K562 (cell line): ENCODE measurements around the gene NTRK1. TPM values are rescaled to one million over a fixed set of nuclear protein-coding genes. Genes with fewer than 3 reads are reported as not detected.

Source experiments
- ATAC-seq: fragments of 200-7000 bp; cut with Tn5 transposase; 3 replicates; pipeline ENCODE4 v1.9.1; 2020; ENCODE audit warnings: moderate library complexity
- BruUV-seq: library from RNA; stranded (reverse); fragments of 400-500 nt; replicated peaks from 2 replicates; lab custom pipeline; 2021; lab: Mats Ljungman, UMichigan
- CTCF ChIA-PET: fragments of 300-600 bp; formaldehyde crosslinking; extraction: SDS; loops from one replicate; lab custom pipeline; 2021; ENCODE audit warnings: low intra/inter-chr PET ratio; lab: Yijun Ruan, JAX
- POLR2A ChIA-PET: fragments of 300-600, 350-650 bp; sonication (Branson Sonifier 250); formaldehyde crosslinking; extraction: SDS; loops from one replicate; lab custom pipeline; 2021; ENCODE audit warnings: antibody characterized with exemption, inconsistent platforms; lab: Yijun Ruan, JAX
- DNase-seq, 4 experiments: peaks; one replicate each; pipeline versions ENCODE4 v3.0.0 to v3.0.0-alpha.2; 2011 to 2018; ENCODE audit warnings: low spot score in 3 of 4, mixed read lengths in 3 of 4; ENCODE audit errors: extremely low read depth in 1 of 4
- FAIRE-seq: peaks from 2 replicates; lab custom pipeline; 2011; peaks lifted over from hg19 to GRCh38; lab: Jason Lieb, UNC
- H2AFZ ChIP-seq: 2 replicates; pipeline ENCODE4 v1.6.0; 2011; ENCODE audit warnings: low read depth, low read length, control low read depth, inconsistent platforms
- H3K27ac ChIP-seq: fragments of 200-600 bp; 3 replicates; pipeline ENCODE4 v1.8.0; 2011; ENCODE audit warnings: low read depth, mild to moderate bottlenecking, control low read depth, inconsistent platforms, low read length, moderate library complexity, mixed read lengths; ENCODE audit errors: extremely low read depth
- H3K27me3 ChIP-seq, 2 experiments: fragments of 300-600 bp in 1 of 2; 2 replicates in 1 of 2; 3 replicates in 1 of 2; pipeline versions ENCODE4 v1.6.0 to v1.8.0; 2011; ENCODE audit warnings: inconsistent platforms in 2 of 2, low read length in 2 of 2, mild to moderate bottlenecking in 1 of 2, mixed read lengths in 1 of 2, moderate library complexity in 1 of 2; ENCODE audit not compliant: control insufficient read depth in 2 of 2, insufficient read depth in 2 of 2
- H3K36me3 ChIP-seq: fragments of 300-600 bp; 3 replicates; pipeline ENCODE4 v1.8.0; 2011; ENCODE audit warnings: mild to moderate bottlenecking, low read length, inconsistent platforms; ENCODE audit not compliant: control insufficient read depth, insufficient read depth
- H3K4me1 ChIP-seq, 2 experiments: fragments of 200-600 bp in 1 of 2; replicated peaks in 1 of 2; 2 replicates in 1 of 2; 3 replicates in 1 of 2; pipeline versions ENCODE4 v1.5.1 to v1.8.0; 2011; ENCODE audit warnings: inconsistent platforms in 2 of 2, low read length in 2 of 2, mild to moderate bottlenecking in 1 of 2, mixed read lengths in 1 of 2, moderate library complexity in 1 of 2; ENCODE audit not compliant: control insufficient read depth in 2 of 2, insufficient read depth in 2 of 2
- H3K4me2 ChIP-seq: 2 replicates; pipeline ENCODE4 v1.6.1; 2011; ENCODE audit warnings: low read length, control low read depth, inconsistent platforms, mixed read lengths; ENCODE audit not compliant: insufficient read depth
- H3K4me3 ChIP-seq: fragments of 200-600 bp; sonication (generic), shearing (Covaris generic); 2 replicates; pipeline ENCODE4 v1.5.1; 2016; ENCODE audit warnings: control low read depth, inconsistent platforms
- H3K79me2 ChIP-seq: fragments of 200-600 bp; 3 replicates; pipeline ENCODE4 v1.8.0; 2011; ENCODE audit warnings: low read length, inconsistent platforms; ENCODE audit not compliant: control insufficient read depth, insufficient read depth
- H3K9ac ChIP-seq, 2 experiments: 2 replicates each; pipeline versions ENCODE4 v1.6.0 to v1.6.1; 2011; ENCODE audit warnings: low read depth in 2 of 2, low read length in 2 of 2, control low read depth in 1 of 2, inconsistent platforms in 1 of 2, mild to moderate bottlenecking in 1 of 2, mixed read lengths in 1 of 2; ENCODE audit not compliant: insufficient read depth in 1 of 2
- H3K9me1 ChIP-seq: one replicate; pipeline ENCODE4 v1.6.0; 2011; ENCODE audit warnings: inconsistent platforms, mild to moderate bottlenecking, low read length, moderate library complexity; ENCODE audit not compliant: control insufficient read depth, insufficient read depth
- H3K9me3 ChIP-seq: replicated peaks from 2 replicates; pipeline ENCODE4 v1.5.1; 2011; ENCODE audit warnings: low read depth, low read length, inconsistent platforms; ENCODE audit not compliant: control insufficient read depth, insufficient read depth
- H4K20me1 ChIP-seq: replicated peaks from 2 replicates; pipeline ENCODE4 v1.6.1; 2011; ENCODE audit warnings: low read length, inconsistent platforms, mixed read lengths; ENCODE audit not compliant: control insufficient read depth, insufficient read depth
- ASH1L ChIP-seq: fragments of 450-650 bp; IDR thresholded peaks from 2 replicates; pipeline ENCODE4 v1.6.1; 2018; ENCODE audit warnings: borderline replicate concordance, mild to moderate bottlenecking, low read depth; ENCODE audit not compliant: partially characterized antibody
- CEBPB ChIP-seq: fragments of 450-650 bp; IDR thresholded peaks from 2 replicates; pipeline ENCODE4 v1.6.1; 2016; ENCODE audit warnings: missing genetic modification characterization, missing compliant biosample characterization
- CHD4 ChIP-seq: fragments of 200-600 bp; sonication (generic); IDR thresholded peaks from 3 replicates; pipeline ENCODE4 v1.6.1; 2012; ENCODE audit warnings: low read depth, mild to moderate bottlenecking, mixed read lengths, low read length, inconsistent platforms; ENCODE audit not compliant: insufficient read depth, insufficient replicate concordance, poor library complexity, severe bottlenecking
- NCOA4 ChIP-seq: fragments of 450-650 bp; IDR thresholded peaks from 2 replicates; pipeline ENCODE4 v1.6.1; 2018; ENCODE audit warnings: mild to moderate bottlenecking; ENCODE audit not compliant: partially characterized antibody
- NR3C1 ChIP-seq: sonication (generic); formaldehyde crosslinking; IDR thresholded peaks from 2 replicates; pipeline ENCODE4 v1.8.1; 2022; ENCODE audit warnings: missing genetic modification reagents
- NUFIP1 ChIP-seq: fragments of 450-650 bp; IDR thresholded peaks from 2 replicates; pipeline ENCODE4 v1.6.1; 2018; ENCODE audit not compliant: partially characterized antibody
- POLR2B ChIP-seq: fragments of 450-650 bp; IDR thresholded peaks from 2 replicates; pipeline ENCODE4 v1.6.1; 2018; ENCODE audit warnings: low read depth; ENCODE audit not compliant: partially characterized antibody
- U2AF2 ChIP-seq: fragments of 200-400 bp; formaldehyde crosslinking; optimal IDR thresholded peaks from 2 replicates; pipeline ENCODE3; 2017; ENCODE audit warnings: low read depth, mild to moderate bottlenecking, low read length
- ZNF311 ChIP-seq: fragments of 250-450 bp; sonication (Bioruptor Pico); IDR thresholded peaks from 2 replicates; pipeline ENCODE4 v1.4.0; 2020; ENCODE audit warnings: mild to moderate bottlenecking, moderate library complexity
- WGBS: fragments of 100-300 bp; shearing (Covaris generic); methylation state at CpG from one replicate; pipeline ENCODE4 v1.1.6; 2016; ENCODE audit warnings: low coverage, mixed read lengths; ENCODE audit not compliant: insufficient coverage; ENCODE audit errors: missing lambda C conversion rate; 5-methylcytosine and 5-hydroxymethylcytosine counted together
- in situ Hi-C: fragments of 300-500 bp; cut with MboI; formaldehyde crosslinking; loops from 4 replicates; pipeline ENCODE4 v1.15.0; 2018; ENCODE audit warnings: inconsistent platforms, mixed read lengths
- intact Hi-C: fragments of 100-400 bp; cut with micrococcal nuclease; formaldehyde crosslinking; loops from 2 replicates; pipeline ENCODE4 v1.14.2; 2022
- polyA plus RNA-seq, 8 experiments: library from polyadenylated mRNA; depleted of rRNA in 4 of 8; stranded (reverse) in 5 of 8; unstranded in 3 of 8; fragments of >200 nt; fragmentation: Nextera tagmentation in 2 of 8; fragmentation: Illumina TruSeq in 1 of 8; extraction: Ambion mirVana in 2 of 8; extraction: Trizol in 1 of 8; gene quantifications; 2 replicates each; pipeline versions ENCODE4 v1.2.1 to v1.2.3, GENCODE V29; 2011 to 2014; ENCODE audit warnings: inconsistent platforms in 1 of 8, missing spikeins in 1 of 8
- total RNA-seq, 7 experiments: library from RNA; depleted of rRNA in 6 of 7; stranded (reverse); fragments of >200 nt in 6 of 7; fragmentation: Illumina TruSeq in 2 of 7; extraction: Trizol in 2 of 7; gene quantifications; 2 replicates each; pipeline versions ENCODE4 v1.2.1 to v1.2.3, GENCODE V29; 2011 to 2021; ENCODE audit warnings: low replicate concordance in 1 of 7
- TF ChIP-seq, protein P1 (sequence below): fragments of 250-450 bp; sonication (Bioruptor Pico); IDR thresholded peaks from 2 replicates; pipeline ENCODE4 v1.4.0; 2020
- TF ChIP-seq, protein P2 (sequence below): fragments of 450-650 bp; IDR thresholded peaks from 2 replicates; pipeline ENCODE4 v1.6.1; 2016; ENCODE audit warnings: mild to moderate bottlenecking
- TF ChIP-seq, protein P3 (sequence below): fragments of 250-450 bp; sonication (Bioruptor Pico); IDR thresholded peaks from 2 replicates; pipeline ENCODE4 v1.5.1; 2021; ENCODE audit warnings: mild to moderate bottlenecking
- TF ChIP-seq, protein P4 (sequence below): sonication (generic); formaldehyde crosslinking; IDR thresholded peaks from 2 replicates; pipeline ENCODE4 v1.8.0; 2022; ENCODE audit warnings: mild to moderate bottlenecking, low read depth, missing genetic modification reagents
- TF ChIP-seq, protein P5 (sequence below): fragments of 450-650 bp; formaldehyde crosslinking; IDR thresholded peaks from 2 replicates; pipeline ENCODE4 v1.4.0; 2020; ENCODE audit warnings: mild to moderate bottlenecking, moderate library complexity

Gene NTRK1
- total and polyA plus RNA-seq, 9 of the 15 experiments (the other 6 are each of a cell fraction or from before 2014, with no cell fraction given) = 0.46 to 30.0 (median 7.9) TPM

DNA sequence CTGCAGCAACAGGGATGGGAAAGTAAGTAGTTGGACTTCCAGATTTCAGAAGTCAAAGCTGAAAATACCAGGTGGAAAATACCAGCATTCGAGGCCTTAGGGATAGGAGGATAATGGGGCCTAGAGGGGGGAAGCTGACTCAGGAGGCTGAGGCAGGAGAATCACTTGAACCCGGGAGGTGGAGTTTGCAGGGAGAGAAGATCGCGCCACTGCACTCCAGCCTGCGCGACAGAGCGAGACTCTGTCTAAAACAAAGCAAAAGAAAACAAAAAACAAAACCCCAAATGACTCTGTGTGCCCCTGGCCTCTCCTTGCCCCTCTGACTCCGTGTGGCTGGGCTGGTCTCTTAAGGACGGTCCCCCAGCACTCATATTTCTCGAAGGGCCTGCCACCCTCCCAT is 47.4 kb upstream of the NTRK1 start:
- ChIA-PET POLR2A (interaction anchor here (0.6 to 1.3 kb wide), 5 partner anchors 12 to 116 kb away, joined by 3 to 5 read pairs (median 3); no protein-coding TSS in a partner anchor), CTCF (no interaction called here)
- H3K4me2 ChIP-seq = peak overlapping the region; percentile 83
- 10% methylated on average over 10 of the region's 10 CpGs for WGBS
- DNase-seq (no peak), ATAC-seq (no peak; the same call in 2 of the 3 replicates), FAIRE-seq (peak; percentile 52)
- peaks cover 22% of the 10 kb centered on the region for H3K79me2 ChIP-seq
- peak overlapping the region; percentile 94 for H2AFZ ChIP-seq
- H3K9me1 ChIP-seq = no peaks in the 10 kb centered on the region
- in situ Hi-C loops (no loop called here), intact Hi-C loops (no loop called here)
- H3K27me3 ChIP-seq = no peaks in the 10 kb centered on the region
- peak overlapping the region; percentile 50 for H3K4me3 ChIP-seq
- H3K9me3 ChIP-seq = no peaks in the 10 kb centered on the region
- H3K9ac ChIP-seq = peak overlapping the region; percentile 83 to 96
- H4K20me1 ChIP-seq = no peaks in the 10 kb centered on the region
- H3K27ac ChIP-seq = peak overlapping the region; percentile 86
- H3K36me3 ChIP-seq = peaks cover 16% of the 10 kb centered on the region; the same call in 2 of the 3 replicates
- peaks cover 57 to 65% of the 10 kb centered on the region in 2 experiments for H3K4me1 ChIP-seq
- BruUV-seq = no TSS peak
- TF ChIP-seq POLR2B (no peak), NUFIP1 (no peak), CEBPB (tag) (peak; percentile 80), NR3C1 (CRISPR knock-in tag) (no peak), NCOA4 (no peak), CHD4 (peak; percentile 19), ASH1L (no peak), ZNF311 (CRISPR knock-in tag) (no peak), U2AF2 (no peak)
- TF ChIP-seq, protein P1, sequence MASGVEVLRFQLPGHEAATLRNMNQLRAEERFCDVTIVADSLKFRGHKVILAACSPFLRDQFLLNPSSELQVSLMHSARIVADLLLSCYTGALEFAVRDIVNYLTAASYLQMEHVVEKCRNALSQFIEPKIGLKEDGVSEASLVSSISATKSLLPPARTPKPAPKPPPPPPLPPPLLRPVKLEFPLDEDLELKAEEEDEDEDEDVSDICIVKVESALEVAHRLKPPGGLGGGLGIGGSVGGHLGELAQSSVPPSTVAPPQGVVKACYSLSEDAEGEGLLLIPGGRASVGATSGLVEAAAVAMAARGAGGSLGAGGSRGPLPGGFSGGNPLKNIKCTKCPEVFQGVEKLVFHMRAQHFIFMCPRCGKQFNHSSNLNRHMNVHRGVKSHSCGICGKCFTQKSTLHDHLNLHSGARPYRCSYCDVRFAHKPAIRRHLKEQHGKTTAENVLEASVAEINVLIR = no peak
- TF ChIP-seq, protein P2, sequence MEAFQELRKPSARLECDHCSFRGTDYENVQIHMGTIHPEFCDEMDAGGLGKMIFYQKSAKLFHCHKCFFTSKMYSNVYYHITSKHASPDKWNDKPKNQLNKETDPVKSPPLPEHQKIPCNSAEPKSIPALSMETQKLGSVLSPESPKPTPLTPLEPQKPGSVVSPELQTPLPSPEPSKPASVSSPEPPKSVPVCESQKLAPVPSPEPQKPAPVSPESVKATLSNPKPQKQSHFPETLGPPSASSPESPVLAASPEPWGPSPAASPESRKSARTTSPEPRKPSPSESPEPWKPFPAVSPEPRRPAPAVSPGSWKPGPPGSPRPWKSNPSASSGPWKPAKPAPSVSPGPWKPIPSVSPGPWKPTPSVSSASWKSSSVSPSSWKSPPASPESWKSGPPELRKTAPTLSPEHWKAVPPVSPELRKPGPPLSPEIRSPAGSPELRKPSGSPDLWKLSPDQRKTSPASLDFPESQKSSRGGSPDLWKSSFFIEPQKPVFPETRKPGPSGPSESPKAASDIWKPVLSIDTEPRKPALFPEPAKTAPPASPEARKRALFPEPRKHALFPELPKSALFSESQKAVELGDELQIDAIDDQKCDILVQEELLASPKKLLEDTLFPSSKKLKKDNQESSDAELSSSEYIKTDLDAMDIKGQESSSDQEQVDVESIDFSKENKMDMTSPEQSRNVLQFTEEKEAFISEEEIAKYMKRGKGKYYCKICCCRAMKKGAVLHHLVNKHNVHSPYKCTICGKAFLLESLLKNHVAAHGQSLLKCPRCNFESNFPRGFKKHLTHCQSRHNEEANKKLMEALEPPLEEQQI = no peak
- TF ChIP-seq, protein P3, sequence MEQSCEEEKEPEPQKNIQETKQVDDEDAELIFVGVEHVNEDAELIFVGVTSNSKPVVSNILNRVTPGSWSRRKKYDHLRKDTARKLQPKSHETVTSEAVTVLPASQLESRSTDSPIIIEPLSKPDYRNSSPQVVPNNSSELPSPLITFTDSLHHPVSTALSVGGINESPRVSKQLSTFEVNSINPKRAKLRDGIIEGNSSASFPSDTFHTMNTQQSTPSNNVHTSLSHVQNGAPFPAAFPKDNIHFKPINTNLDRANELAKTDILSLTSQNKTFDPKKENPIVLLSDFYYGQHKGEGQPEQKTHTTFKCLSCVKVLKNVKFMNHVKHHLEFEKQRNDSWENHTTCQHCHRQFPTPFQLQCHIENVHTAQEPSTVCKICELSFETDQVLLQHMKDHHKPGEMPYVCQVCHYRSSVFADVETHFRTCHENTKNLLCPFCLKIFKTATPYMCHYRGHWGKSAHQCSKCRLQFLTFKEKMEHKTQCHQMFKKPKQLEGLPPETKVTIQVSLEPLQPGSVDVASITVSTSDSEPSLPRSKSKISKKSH (CRISPR knock-in tag) = no peak
- TF ChIP-seq, protein P4, sequence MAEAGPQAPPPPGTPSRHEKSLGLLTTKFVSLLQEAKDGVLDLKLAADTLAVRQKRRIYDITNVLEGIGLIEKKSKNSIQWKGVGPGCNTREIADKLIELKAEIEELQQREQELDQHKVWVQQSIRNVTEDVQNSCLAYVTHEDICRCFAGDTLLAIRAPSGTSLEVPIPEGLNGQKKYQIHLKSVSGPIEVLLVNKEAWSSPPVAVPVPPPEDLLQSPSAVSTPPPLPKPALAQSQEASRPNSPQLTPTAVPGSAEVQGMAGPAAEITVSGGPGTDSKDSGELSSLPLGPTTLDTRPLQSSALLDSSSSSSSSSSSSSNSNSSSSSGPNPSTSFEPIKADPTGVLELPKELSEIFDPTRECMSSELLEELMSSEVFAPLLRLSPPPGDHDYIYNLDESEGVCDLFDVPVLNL (CRISPR knock-in tag) = no peak
- TF ChIP-seq, protein P5, sequence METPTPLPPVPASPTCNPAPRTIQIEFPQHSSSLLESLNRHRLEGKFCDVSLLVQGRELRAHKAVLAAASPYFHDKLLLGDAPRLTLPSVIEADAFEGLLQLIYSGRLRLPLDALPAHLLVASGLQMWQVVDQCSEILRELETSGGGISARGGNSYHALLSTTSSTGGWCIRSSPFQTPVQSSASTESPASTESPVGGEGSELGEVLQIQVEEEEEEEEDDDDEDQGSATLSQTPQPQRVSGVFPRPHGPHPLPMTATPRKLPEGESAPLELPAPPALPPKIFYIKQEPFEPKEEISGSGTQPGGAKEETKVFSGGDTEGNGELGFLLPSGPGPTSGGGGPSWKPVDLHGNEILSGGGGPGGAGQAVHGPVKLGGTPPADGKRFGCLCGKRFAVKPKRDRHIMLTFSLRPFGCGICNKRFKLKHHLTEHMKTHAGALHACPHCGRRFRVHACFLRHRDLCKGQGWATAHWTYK = no peak
